NCI-H345 (cell line): ENCODE data around the gene ERN1.

Source experiments
- DNase-seq: peaks from one replicate; lab custom pipeline; 2025; lab: John Stamatoyannopoulos, UW

The ERN1 gene

DNA sequence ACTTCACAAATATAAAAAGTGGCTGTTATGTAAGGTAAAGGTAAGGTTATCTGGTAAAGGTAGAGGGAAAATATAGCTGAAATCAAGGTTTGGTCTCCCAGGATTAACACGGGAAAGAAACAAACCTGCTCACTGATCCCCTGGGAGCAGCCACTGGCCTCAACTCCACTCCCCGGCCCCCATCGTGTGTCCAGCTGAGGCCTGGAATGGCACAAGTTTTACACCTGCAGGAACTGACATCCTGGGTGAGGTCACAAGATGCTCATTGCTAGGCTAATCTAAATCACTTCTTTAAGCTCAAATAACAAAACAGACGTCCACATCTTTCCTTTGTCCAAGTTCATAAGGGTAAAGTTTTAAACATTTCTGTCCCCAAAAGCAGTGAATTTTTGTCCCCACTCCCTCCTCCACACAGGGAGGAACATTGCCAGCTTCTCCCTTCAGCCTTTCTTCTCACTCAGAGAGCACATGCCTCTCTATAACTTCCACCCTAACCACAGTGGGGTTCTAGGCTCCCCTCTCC is 46.3 kb downstream of the ERN1 start:
- no peak for DNase-seq

- no peak for DNase-seq
Measured at GRCh38 chr17:64083093-64083492, 46.9 kb downstream of the ERN1 start.

GRCh38 chr17:64081802-64082799 is 47.8 kb downstream of the ERN1 start:
- peak; percentile 89 for DNase-seq

GRCh38 chr17:64080174-64080618 is 49.7 kb downstream of the ERN1 start:
- DNase-seq = no peak

- peak; percentile 72 for DNase-seq
Measured at GRCh38 chr17:64077379-64077778, 52.6 kb downstream of the ERN1 start.

- no peak for DNase-seq
Measured at GRCh38 chr17:64075913-64076312, 54.0 kb downstream of the ERN1 start.

DNA sequence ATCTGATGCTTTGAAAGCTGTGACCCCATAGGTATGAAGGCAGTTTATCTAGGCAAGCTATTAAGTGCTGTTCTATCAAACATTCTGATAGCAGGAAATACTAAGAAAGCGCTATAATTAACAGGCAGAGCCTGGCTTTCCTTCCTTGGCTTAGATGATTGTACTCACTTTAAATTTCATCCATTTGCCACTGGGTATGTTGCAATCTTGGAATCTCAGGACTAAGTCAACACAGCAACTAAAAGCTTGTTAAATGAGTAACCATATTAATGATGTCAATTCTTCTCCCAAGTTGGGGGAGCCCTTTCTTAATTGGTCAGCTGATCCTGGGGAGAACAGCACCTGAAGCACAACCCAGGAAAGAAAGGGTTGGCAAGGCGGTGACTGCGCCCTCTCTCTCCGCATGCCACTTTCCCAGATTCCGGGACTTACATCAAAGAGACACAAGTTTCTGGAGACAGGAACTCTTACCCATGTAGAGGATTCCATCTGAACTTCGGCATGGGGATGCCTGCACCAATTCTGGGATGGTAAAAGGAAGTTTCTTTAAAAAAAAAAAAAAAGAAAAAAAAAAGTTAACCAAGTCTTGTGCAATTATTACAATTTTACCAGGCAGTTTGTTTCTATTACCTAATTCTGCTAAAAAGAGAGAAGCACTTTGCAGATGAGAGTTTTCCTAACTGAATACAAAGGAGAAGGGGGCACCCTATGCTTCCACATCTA is 55.1 kb downstream of the ERN1 start:
- no peak for DNase-seq

- DNase-seq = peak; percentile 43
Measured at GRCh38 chr17:64073771-64074703, 55.9 kb downstream of the ERN1 start.

DNA sequence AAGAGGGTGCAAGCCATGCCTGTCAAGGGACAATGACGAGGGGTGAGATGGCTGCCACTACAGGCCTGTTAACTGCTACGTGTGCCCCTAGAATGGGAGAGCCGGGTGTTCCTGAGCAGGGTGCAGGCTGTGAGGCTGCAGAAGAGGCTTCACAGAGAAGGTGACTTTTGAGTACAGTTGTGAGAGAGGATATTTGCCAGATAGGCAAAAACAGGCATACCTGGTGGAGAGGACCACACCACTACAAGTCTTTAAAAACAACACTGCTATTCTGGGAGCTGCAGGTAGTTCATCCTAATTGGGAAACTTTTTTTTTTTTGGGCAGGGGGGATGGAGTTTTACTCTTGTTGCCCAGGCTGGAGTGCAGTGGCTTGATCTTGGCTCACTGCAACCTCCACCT is 58.8 kb downstream of the ERN1 start:
- no peak for DNase-seq

- DNase-seq = no peak
Measured at GRCh38 chr17:64070213-64070612, 59.7 kb downstream of the ERN1 start.

GRCh38 chr17:64069143-64069542 is 60.8 kb downstream of the ERN1 start:
- no peak for DNase-seq

DNA sequence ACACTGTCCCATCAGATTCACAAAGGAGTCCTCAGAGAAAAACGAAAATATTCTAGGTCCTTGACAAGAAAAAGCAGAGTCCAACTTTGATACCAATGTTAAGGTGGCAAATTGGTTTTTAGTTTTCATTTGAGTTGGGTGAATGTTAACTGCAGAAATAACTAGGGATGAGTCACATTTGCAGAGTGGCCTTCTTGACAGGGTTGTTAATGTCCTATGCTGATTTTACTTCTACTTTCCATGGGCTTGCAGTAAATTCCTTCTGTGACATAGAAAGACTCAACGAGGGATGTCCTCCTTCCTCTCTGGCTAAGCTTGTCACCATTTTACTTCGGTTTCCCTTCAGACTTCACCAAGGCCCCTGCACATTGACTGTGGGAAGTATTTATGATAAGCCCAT is 62.3 kb downstream of the ERN1 start:
- DNase-seq = no peak

DNA sequence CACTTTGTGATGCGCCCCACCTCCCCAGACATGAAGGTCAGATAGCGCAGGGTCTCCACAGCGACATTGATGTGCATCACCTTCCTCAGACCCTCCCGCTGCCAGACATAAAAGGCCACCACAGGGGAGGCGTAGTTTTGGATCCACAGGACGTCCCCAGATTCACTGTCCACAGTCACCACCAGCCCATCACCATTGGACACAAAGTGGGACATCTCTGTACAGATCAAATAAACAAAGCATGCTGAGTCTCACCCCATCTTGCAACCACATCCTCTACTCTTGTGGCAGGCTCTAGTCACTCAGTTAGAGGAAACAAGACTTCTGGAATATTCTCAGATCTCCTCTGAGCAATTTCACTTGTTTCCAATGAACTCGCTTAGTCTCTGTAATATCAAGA is 63.2 kb downstream of the ERN1 start:
- no peak for DNase-seq

DNA sequence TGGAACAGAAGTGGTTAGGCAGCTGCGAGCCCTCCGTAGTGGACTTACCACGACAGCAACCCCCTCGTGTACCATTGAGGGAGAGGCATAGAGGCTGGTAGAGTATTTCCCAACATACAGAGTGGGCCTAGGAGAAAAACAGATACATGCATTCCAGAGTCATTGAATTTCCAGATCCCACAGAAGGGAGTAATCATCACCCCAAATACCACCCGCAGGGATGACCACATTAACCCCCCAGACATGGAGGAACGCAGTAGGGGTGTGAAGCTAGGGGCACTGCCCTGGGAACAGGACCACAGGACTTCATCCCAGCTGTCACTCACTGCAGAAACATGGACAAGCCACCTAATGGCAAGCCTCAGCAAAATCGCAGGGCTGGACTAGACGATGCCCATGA is 64.8 kb downstream of the ERN1 start:
- no peak for DNase-seq

DNA sequence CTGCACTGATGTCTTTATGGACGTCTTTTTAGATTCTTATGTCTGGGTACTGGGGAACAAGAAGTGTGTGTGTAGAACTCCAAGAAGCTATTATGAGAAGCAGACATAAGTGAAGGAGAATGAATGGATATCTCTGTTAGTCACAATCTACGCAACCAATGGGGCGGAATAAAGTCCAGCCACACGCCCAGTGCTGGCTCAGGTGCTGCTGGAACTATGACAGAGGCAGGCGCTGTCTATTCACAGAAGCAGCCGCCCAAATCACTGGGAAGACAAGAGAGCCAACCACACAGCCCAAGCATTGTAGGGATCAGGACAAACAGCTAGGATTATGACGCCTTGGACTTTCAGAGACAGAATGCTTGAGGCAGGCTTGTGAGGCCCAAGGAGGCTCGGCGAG is 65.6 kb downstream of the ERN1 start:
- DNase-seq = no peak

DNA sequence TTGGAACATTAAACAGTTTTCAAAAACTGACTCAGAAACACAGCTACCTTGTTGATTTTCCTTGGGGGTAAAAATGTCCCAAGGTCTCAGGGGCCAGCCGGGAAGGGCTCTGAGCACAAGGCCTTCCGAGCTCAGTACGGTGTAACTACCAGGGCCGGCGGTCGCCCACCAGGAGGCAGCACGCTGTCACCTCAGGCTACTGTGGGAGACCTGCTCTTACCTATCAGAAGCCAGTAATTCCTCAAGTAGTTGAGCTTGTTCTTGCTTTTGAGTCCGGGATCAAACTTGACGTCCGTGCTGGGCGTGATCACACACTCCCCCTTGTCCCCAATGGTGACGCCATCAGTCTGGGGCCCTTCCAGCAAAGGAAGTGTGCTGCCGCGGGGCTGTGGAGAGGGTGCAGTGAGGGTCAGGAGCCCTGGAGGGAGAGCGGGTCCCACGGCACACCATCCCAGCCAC is 66.1 kb downstream of the ERN1 start:
- DNase-seq = peak; percentile 18

GRCh38 chr17:64063088-64063487 is 66.9 kb downstream of the ERN1 start:
- no peak for DNase-seq

GRCh38 chr17:64061178-64061898 is 68.6 kb downstream of the ERN1 start:
- no peak for DNase-seq

- DNase-seq = no peak
Measured at GRCh38 chr17:64060331-64060730, 69.6 kb downstream of the ERN1 start.

- DNase-seq = no peak
Measured at GRCh38 chr17:64059756-64060155, 70.2 kb downstream of the ERN1 start.

DNA sequence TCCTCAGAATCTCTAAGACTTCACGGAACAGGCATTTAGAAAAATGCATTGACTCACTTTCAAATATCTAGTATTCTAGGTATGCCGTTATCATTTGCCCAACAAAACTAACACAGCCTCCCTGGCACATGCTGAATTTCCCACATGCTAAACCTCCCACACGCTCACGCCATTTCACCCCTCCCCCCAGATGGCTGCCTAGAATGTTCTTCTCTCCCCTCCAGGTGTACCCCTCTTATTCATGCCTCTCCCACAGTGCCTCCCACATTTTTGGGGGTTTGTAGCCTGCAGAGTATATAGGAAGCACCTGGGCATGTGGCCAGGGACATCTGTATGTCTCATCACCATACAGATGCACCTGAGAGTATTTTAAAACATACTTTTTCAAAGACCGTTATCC is 71.3 kb downstream of the ERN1 start:
- DNase-seq = no peak
